Ovary (tissue), 3 donors: ENCODE measurements around the gene FBXL7.

Experiments used
- EP300 ChIP-seq: sonication (generic); formaldehyde crosslinking; IDR thresholded peaks from one replicate; pipeline ENCODE4 v1.6.1; 2017; ENCODE audit warnings: antibody characterized with exemption
- POLR2A ChIP-seq: fragments of 450-650 bp; IDR thresholded peaks from one replicate; pipeline ENCODE4 v1.6.1; 2017; ENCODE audit warnings: antibody characterized with exemption, mild to moderate bottlenecking, moderate library complexity
- TF ChIP-seq, protein P1 (sequence below), 3 donors: fragments of 450-650 bp in 2 of 3; fragments of 200-600 bp in 1 of 3; IDR thresholded peaks; one replicate each; pipeline versions ENCODE4 v1.5.1 to v1.8.0; 2016 to 2022; ENCODE audit warnings: antibody characterized with exemption in 3 of 3, mild to moderate bottlenecking in 1 of 3
- donor health status: DM: no; HTN: no; CAD: no.

DNA sequence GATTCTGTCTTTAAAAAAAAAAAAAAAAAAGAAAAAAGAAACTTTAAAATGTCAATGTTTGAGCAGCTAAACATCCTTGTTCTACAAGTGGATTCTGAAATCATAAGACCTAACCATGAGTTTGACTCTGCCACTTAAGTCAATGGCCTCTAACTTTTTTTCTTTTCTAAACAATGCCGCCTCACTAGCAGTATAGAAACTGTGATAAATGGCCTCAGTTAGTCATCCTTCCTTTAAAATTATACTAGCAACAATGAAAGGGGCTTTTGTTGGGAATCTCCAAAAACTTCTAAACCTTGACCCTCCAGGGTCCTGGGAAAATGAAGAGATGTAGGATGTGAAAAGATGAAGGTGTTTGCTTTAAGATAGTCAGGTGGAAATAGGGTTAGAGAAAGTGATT is 71.1 kb downstream of the FBXL7 start:
- TF ChIP-seq, protein P1, sequence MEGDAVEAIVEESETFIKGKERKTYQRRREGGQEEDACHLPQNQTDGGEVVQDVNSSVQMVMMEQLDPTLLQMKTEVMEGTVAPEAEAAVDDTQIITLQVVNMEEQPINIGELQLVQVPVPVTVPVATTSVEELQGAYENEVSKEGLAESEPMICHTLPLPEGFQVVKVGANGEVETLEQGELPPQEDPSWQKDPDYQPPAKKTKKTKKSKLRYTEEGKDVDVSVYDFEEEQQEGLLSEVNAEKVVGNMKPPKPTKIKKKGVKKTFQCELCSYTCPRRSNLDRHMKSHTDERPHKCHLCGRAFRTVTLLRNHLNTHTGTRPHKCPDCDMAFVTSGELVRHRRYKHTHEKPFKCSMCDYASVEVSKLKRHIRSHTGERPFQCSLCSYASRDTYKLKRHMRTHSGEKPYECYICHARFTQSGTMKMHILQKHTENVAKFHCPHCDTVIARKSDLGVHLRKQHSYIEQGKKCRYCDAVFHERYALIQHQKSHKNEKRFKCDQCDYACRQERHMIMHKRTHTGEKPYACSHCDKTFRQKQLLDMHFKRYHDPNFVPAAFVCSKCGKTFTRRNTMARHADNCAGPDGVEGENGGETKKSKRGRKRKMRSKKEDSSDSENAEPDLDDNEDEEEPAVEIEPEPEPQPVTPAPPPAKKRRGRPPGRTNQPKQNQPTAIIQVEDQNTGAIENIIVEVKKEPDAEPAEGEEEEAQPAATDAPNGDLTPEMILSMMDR (IDR thresholded peaks at IDR 0.05), result no peak
- TF ChIP-seq POLR2A, result no peak
- no peak for TF ChIP-seq EP300
